ENCODE results near the gene HSFX1.

DNA sequence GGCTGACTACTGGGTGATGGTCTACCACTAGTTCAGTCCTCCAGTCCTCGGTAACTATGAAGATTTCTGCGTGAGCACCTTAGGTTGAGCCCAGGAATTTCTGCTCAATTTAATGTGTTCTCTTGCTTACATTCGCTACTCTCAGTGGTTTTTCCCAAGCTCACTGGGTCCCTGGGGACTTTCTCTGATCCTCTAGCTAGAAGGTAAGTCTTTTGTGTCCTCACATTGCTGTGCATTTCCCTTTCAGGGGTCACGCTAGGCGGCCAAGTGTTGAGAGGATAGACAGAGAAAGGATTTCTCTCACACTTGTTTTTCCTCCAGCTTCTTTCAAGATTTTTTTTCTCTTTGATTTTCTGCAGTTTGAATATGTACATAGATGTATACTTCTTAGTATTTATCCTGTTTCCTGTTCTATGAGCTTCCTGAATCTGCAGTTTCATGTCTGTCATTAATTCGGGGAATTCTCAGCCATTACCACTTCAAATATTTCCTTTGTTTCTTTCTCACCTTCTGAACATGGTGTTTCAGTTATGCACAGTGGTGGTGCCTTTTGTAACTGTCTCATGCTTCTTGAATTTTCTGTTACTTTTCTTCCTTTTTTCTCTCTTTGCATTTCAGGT, 25.3 kb downstream of the HSFX1 start:
- TF ChIP-seq, protein P1, sequence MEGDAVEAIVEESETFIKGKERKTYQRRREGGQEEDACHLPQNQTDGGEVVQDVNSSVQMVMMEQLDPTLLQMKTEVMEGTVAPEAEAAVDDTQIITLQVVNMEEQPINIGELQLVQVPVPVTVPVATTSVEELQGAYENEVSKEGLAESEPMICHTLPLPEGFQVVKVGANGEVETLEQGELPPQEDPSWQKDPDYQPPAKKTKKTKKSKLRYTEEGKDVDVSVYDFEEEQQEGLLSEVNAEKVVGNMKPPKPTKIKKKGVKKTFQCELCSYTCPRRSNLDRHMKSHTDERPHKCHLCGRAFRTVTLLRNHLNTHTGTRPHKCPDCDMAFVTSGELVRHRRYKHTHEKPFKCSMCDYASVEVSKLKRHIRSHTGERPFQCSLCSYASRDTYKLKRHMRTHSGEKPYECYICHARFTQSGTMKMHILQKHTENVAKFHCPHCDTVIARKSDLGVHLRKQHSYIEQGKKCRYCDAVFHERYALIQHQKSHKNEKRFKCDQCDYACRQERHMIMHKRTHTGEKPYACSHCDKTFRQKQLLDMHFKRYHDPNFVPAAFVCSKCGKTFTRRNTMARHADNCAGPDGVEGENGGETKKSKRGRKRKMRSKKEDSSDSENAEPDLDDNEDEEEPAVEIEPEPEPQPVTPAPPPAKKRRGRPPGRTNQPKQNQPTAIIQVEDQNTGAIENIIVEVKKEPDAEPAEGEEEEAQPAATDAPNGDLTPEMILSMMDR (IDR thresholded peaks at IDR 0.05): no peak
- no peak for TF ChIP-seq POLR2A (IDR thresholded peaks at IDR 0.05)
- TF ChIP-seq POLR2AphosphoS5 (IDR thresholded peaks at IDR 0.05): no peak
- TF ChIP-seq EP300 (IDR thresholded peaks at IDR 0.05): no peak

Measured in suprapubic skin (tissue), 4 donors.